Thyroid gland (tissue), 4 donors: ENCODE measurements around the gene PKP4. TPM values are rescaled to one million over a fixed set of nuclear protein-coding genes. Genes with fewer than 3 reads are reported as not detected.
A peak's percentile ranks its signal among the peaks of the same experiment; 100 is the strongest.
"Not testable (repeated sequence)": the region's sequence is repeated elsewhere in the genome, so short reads cannot be mapped to it uniquely, and the experiment has no call there.

Source experiments
- DNase-seq, 2 donors: peaks; one replicate each; pipeline ENCODE4 v3.0.0-alpha.2; 2019
- H3K27ac ChIP-seq, 3 donors: fragments of 200-600 bp; sonication (generic); 1 replicate in 2 of 3; 2 replicates in 1 of 3; pipeline ENCODE4 v1.5.1; 2016 to 2019; ENCODE audit warnings: mild to moderate bottlenecking in 1 of 3, moderate library complexity in 1 of 3
- H3K27me3 ChIP-seq: fragments of 200-600 bp; sonication (generic); one replicate; pipeline ENCODE4 v1.5.1; 2019
- H3K36me3 ChIP-seq, 2 donors: fragments of 200-600 bp; sonication (generic); one replicate each; pipeline ENCODE4 v1.5.1; 2016 to 2019
- H3K4me1 ChIP-seq, 2 donors: fragments of 200-600 bp; sonication (generic); one replicate each; pipeline ENCODE4 v1.5.1; 2017 to 2019
- H3K4me3 ChIP-seq, 3 donors: fragments of 200-600 bp; sonication (generic); replicated peaks in 1 of 3; 1 replicate in 2 of 3; 2 replicates in 1 of 3; pipeline ENCODE4 v1.5.1; 2016; ENCODE audit warnings: mild to moderate bottlenecking in 1 of 3
- H3K9me3 ChIP-seq: fragments of 200-600 bp; sonication (generic); one replicate; pipeline ENCODE4 v1.5.1; 2017
- CTCF ChIP-seq, 6 experiments: fragments of 200-600 bp in 3 of 6; fragments of 450-650 bp in 3 of 6; sonication (generic) in 3 of 6; IDR thresholded peaks; one replicate each; pipeline ENCODE4 v1.5.1; 2016 to 2019; ENCODE audit warnings: antibody characterized with exemption in 6 of 6, mild to moderate bottlenecking in 2 of 6, inconsistent platforms in 1 of 6, moderate library complexity in 1 of 6
- POLR2A ChIP-seq, 2 donors: fragments of 450-650 bp; IDR thresholded peaks; one replicate each; pipeline ENCODE4 v1.6.1; 2017; ENCODE audit warnings: antibody characterized with exemption in 2 of 2, mild to moderate bottlenecking in 2 of 2, moderate library complexity in 1 of 2
- WGBS, 2 donors: methylation state at CpG; one replicate each; pipeline ENCODE4 v1.1.5; 2017; 5-methylcytosine and 5-hydroxymethylcytosine counted together
- intact Hi-C: fragments of 100-400 bp; cut with DNase I; formaldehyde crosslinking; loops from one replicate; pipeline ENCODE4 v1.15.1; 2023
- total RNA-seq, 4 donors: library from RNA; depleted of rRNA; stranded (reverse); fragments of >200 nt; gene quantifications; one replicate each; pipeline ENCODE4 v1.2.3, GENCODE V29; 2016

PKP4 gene
- total RNA-seq, 4 donors from 2014 or later, result 117 to 155 (median 136) TPM

- no peaks in the 10 kb centered on the region for H3K36me3 ChIP-seq
- no peak overlapping the region for H3K27ac ChIP-seq
- no peaks in the 10 kb centered on the region for H3K27me3 ChIP-seq
- H3K9me3 ChIP-seq, result no peaks in the 10 kb centered on the region
- TF ChIP-seq CTCF (IDR thresholded peaks at IDR 0.05), result no peak
- no peak for TF ChIP-seq POLR2A (IDR thresholded peaks at IDR 0.05)
- H3K4me3 ChIP-seq, result no peak overlapping the region
- peaks cover 9 to 11% of the 10 kb centered on the region in 2 donors for H3K4me1 ChIP-seq
- no peak for DNase-seq
- WGBS, 2 donors, result 86 to 91% methylated on average over 8 of the region's 8 CpGs
- intact Hi-C loops, result no loop called here
Observed at GRCh38 chr2:158473719-158474392, 17.1 kb downstream of the PKP4 start.

GRCh38 chr2:158474526-158475011 is 17.8 kb downstream of the PKP4 start:
- H3K9me3 ChIP-seq, H3K36me3 ChIP-seq, H3K27me3 ChIP-seq, intact Hi-C loops, DNase-seq, H3K27ac ChIP-seq, H3K4me3 ChIP-seq: not testable (repeated sequence)
- peaks cover 9 to 11% of the 10 kb centered on the region in 2 donors for H3K4me1 ChIP-seq
- WGBS, 2 donors, result 96 to 97% methylated on average over 3 of the region's 3 CpGs

- intact Hi-C loops, result no loop called here
- DNase-seq, result no peak
- Histone ChIP-seq H3K4me1 (peaks cover 9 to 11% of the 10 kb centered on the region in 2 donors), H3K9me3 (no peaks in the 10 kb centered on the region), H3K36me3 (no peaks in the 10 kb centered on the region), H3K27ac (peak overlapping the region in 1 of 3 donors; percentile 40), H3K27me3 (no peaks in the 10 kb centered on the region), H3K4me3 (no peak overlapping the region)
- WGBS, 2 donors, result 66 to 70% methylated on average over 3 of the region's 3 CpGs
- TF ChIP-seq POLR2A (IDR thresholded peaks at IDR 0.05) (no peak), CTCF (IDR thresholded peaks at IDR 0.05) (no peak)
Observed at GRCh38 chr2:158477202-158477601, 20.4 kb downstream of the PKP4 start.

- TF ChIP-seq POLR2A (IDR thresholded peaks at IDR 0.05) (no peak), CTCF (IDR thresholded peaks at IDR 0.05) (no peak)
- Histone ChIP-seq H3K27me3 (no peaks in the 10 kb centered on the region), H3K36me3 (no peaks in the 10 kb centered on the region), H3K4me1 (peaks cover 9 to 11% of the 10 kb centered on the region in 2 donors), H3K27ac (no peak overlapping the region), H3K9me3 (no peaks in the 10 kb centered on the region), H3K4me3 (no peak overlapping the region)
- no peak for DNase-seq
- WGBS, 2 donors, result 72 to 77% methylated on average over 6 of the region's 6 CpGs
- intact Hi-C loops, result no loop called here
Observed at GRCh38 chr2:158478237-158478636, 21.5 kb downstream of the PKP4 start.

GRCh38 chr2:158478816-158479215 is 22.1 kb downstream of the PKP4 start:
- no peak overlapping the region for H3K4me3 ChIP-seq
- H3K27me3 ChIP-seq, result no peaks in the 10 kb centered on the region
- no peak for DNase-seq
- no peaks in the 10 kb centered on the region for H3K36me3 ChIP-seq
- TF ChIP-seq POLR2A (IDR thresholded peaks at IDR 0.05) (no peak), CTCF (IDR thresholded peaks at IDR 0.05) (no peak)
- WGBS, 2 donors, result 62 to 71% methylated on average over 1 of the region's 1 CpG
- peaks cover 9 to 11% of the 10 kb centered on the region in 2 donors for H3K4me1 ChIP-seq
- no peaks in the 10 kb centered on the region for H3K9me3 ChIP-seq
- no peak overlapping the region for H3K27ac ChIP-seq
- intact Hi-C loops, result no loop called here
